Stimulated activated CD4-positive, alpha-beta T cell treated with anti-CD3 and anti-CD28 coated beads, TNF-alpha, amount 100 ng/mL, for 48 hours (primary cell): Measurements from ENCODE around the gene MAD2L1.
A peak's percentile ranks its signal among the peaks of the same experiment; 100 is the strongest.
"Not testable (repeated sequence)": the region's sequence is repeated elsewhere in the genome, so short reads cannot be mapped to it uniquely, and the experiment has no call there.

Experiments
- DNase-seq, 3 donors: peaks; one replicate each; pipeline ENCODE4 v3.0.0-alpha.2; 2020; ENCODE audit warnings: low read depth in 3 of 3

MAD2L1 gene

GRCh38 chr4:120066517-120067340, at the start of gene MAD2L1:
TSS of gene MAD2L1 (minus strand) at chr4:120066848. CDS start at chr4:120066734, 114 bp downstream.
- peak; percentile 94 to 97 (median 96) for DNase-seq

GRCh38 chr4:120111745-120112144, 45.1 kb upstream of the MAD2L1 start:
- no peak for DNase-seq

- no peak for DNase-seq
These were observed 42.8 kb upstream of the MAD2L1 start for GRCh38 chr4:120109406-120109805.

GRCh38 chr4:120105472-120105871, 38.8 kb upstream of the MAD2L1 start:
- DNase-seq: no peak

- DNase-seq: no peak
These were observed 30.1 kb upstream of the MAD2L1 start for GRCh38 chr4:120096508-120097297.

- DNase-seq: no peak
These were observed 21.9 kb upstream of the MAD2L1 start for GRCh38 chr4:120088507-120088906.

GRCh38 chr4:120088066-120088465, 21.4 kb upstream of the MAD2L1 start:
- not testable (repeated sequence) for DNase-seq

- no peak for DNase-seq
These were observed 19.1 kb upstream of the MAD2L1 start for GRCh38 chr4:120085705-120086104.

GRCh38 chr4:120084327-120084726, 17.7 kb upstream of the MAD2L1 start:
- no peak for DNase-seq

GRCh38 chr4:120083152-120083551, 16.5 kb upstream of the MAD2L1 start:
- no peak for DNase-seq

- DNase-seq: no peak
These were observed 15.6 kb upstream of the MAD2L1 start for GRCh38 chr4:120082251-120082650.

- DNase-seq: no peak
These were observed 15.1 kb upstream of the MAD2L1 start for GRCh38 chr4:120081726-120082125.

GRCh38 chr4:120080533-120080932, 13.9 kb upstream of the MAD2L1 start:
- no peak for DNase-seq

GRCh38 chr4:120079839-120080520, 13.3 kb upstream of the MAD2L1 start:
- no peak for DNase-seq

GRCh38 chr4:120078216-120078615, 11.6 kb upstream of the MAD2L1 start:
- no peak for DNase-seq

GRCh38 chr4:120071192-120071795, 4.6 kb upstream of the MAD2L1 start:
- DNase-seq: peak in 1 of 3 donors; percentile 29

- no peak for DNase-seq
These were observed 3.5 kb upstream of the MAD2L1 start for GRCh38 chr4:120070196-120070595.

- DNase-seq: peak in 2 of 3 donors; percentile 31 to 34
These were observed 603 bp downstream of the MAD2L1 start for GRCh38 chr4:120065974-120066516.

- DNase-seq: no peak
These were observed 1.8 kb downstream of the MAD2L1 start for GRCh38 chr4:120064887-120065286.

GRCh38 chr4:120063711-120064110, 2.9 kb downstream of the MAD2L1 start:
- DNase-seq: not testable (repeated sequence)

GRCh38 chr4:120062663-120063195, 3.9 kb downstream of the MAD2L1 start:
- DNase-seq: no peak
